ENCODE results near the gene RNF182. TPM values are rescaled to one million over a fixed set of nuclear protein-coding genes. Genes with fewer than 3 reads are reported as not detected.

RNF182 gene
- total RNA-seq, 1 donor from 2014 or later: 8.3 TPM

DNA sequence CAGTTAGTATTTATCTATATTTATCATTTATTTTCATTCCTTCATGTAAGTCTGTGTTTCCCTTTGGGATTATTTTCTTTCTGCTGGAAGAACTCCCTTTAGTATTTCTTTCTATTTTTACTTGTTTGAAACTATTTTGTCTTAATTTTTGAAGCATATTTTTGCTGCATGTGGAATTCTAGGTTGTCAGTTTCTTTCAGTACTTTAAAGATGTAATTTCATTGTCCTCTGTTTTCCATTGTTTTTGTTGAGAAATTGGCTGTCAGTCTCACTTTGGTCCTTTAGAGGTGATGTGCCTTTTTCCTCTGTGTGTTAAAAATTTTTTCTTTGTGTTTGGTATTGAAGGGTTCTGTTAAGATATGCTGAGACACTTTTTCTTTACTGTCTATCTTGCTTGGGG, 17.1 kb downstream of the RNF182 start:
- Histone ChIP-seq H3K36me3 (ENCODE audit: insufficient read depth, low read length) (no peaks in the 10 kb centered on the region), H3K9ac (ENCODE audit: low read length) (no peak overlapping the region), H3K27ac (ENCODE audit: low read depth, low read length) (no peak overlapping the region), H2AFZ (ENCODE audit: low read depth, low read length) (no peak overlapping the region), H3K4me1 (ENCODE audit: insufficient read depth, low read length) (peaks cover 5% of the 10 kb centered on the region), H3K4me3 (ENCODE audit: insufficient read depth, low read depth, low read length) (no peak overlapping the region), H3K27me3 (ENCODE audit: insufficient read depth, low read length) (no peaks in the 10 kb centered on the region), H3K4me2 (ENCODE audit: low read length) (no peak overlapping the region), H3K9me3 (ENCODE audit: insufficient read depth, low read depth, low read length) (no peaks in the 10 kb centered on the region), H4K20me1 (ENCODE audit: insufficient read depth, low read length) (no peaks in the 10 kb centered on the region), H3K79me2 (ENCODE audit: insufficient read depth, low read length) (peaks cover 5% of the 10 kb centered on the region)
- Mint-ChIP-seq H3K4me1 (ENCODE audit: low read depth, unreplicated experiment) (no peaks in the 10 kb centered on the region), H3K9me3 (ENCODE audit: unreplicated experiment) (peaks cover 2% of the 10 kb centered on the region), H3K4me3 (ENCODE audit: unreplicated experiment) (no peak overlapping the region), H3K36me3 (ENCODE audit: low read depth, unreplicated experiment) (peaks cover 3% of the 10 kb centered on the region), H3K27me3 (ENCODE audit: low read depth, unreplicated experiment) (no peaks in the 10 kb centered on the region), H3K27ac (ENCODE audit: unreplicated experiment) (no peak overlapping the region)
- no peak for TF ChIP-seq EZH2 (IDR thresholded peaks at IDR 0.05; ENCODE audit: insufficient read depth, low read length)
- TF ChIP-seq, protein P1, sequence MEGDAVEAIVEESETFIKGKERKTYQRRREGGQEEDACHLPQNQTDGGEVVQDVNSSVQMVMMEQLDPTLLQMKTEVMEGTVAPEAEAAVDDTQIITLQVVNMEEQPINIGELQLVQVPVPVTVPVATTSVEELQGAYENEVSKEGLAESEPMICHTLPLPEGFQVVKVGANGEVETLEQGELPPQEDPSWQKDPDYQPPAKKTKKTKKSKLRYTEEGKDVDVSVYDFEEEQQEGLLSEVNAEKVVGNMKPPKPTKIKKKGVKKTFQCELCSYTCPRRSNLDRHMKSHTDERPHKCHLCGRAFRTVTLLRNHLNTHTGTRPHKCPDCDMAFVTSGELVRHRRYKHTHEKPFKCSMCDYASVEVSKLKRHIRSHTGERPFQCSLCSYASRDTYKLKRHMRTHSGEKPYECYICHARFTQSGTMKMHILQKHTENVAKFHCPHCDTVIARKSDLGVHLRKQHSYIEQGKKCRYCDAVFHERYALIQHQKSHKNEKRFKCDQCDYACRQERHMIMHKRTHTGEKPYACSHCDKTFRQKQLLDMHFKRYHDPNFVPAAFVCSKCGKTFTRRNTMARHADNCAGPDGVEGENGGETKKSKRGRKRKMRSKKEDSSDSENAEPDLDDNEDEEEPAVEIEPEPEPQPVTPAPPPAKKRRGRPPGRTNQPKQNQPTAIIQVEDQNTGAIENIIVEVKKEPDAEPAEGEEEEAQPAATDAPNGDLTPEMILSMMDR (IDR thresholded peaks at IDR 0.05; ENCODE audit: insufficient read depth, low read depth, low read length): no peak
- FAIRE-seq (no peak), DNase-seq (ENCODE audit: low read depth) (no peak)

DNA sequence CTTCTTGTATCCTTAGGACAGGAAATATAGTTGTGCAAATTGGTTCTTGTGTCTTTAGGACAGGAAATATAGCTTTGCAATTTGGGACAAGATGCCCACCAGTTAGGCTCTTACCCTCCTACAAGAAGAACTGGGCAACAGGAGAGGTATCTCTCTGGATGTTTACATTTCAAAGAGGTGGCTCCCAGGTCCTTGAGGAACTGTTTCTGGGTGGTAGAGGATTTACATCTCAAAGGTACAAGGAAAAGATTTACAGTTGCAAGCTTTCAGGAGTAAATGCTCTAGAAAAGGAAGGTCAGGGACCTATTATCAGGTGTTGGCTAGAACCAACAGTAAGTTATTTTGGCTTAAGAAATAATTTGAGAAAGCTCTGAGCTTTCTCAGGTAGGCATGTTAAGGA, 19.2 kb downstream of the RNF182 start:
- DNase-seq (ENCODE audit: low read depth) (no peak), FAIRE-seq (no peak)
- H4K20me1 ChIP-seq (ENCODE audit: insufficient read depth, low read length): no peaks in the 10 kb centered on the region

GRCh38 chr6:13946506-13946905, 21.8 kb downstream of the RNF182 start:
- no peaks in the 10 kb centered on the region for H3K9me3 ChIP-seq (ENCODE audit: insufficient read depth, low read depth, low read length)
- H3K27me3 Mint-ChIP-seq (ENCODE audit: low read depth, unreplicated experiment): no peaks in the 10 kb centered on the region
- peaks cover 5% of the 10 kb centered on the region for H3K9me3 Mint-ChIP-seq (ENCODE audit: unreplicated experiment)
- no peak overlapping the region for H3K4me3 Mint-ChIP-seq (ENCODE audit: unreplicated experiment)
- H3K4me1 ChIP-seq (ENCODE audit: insufficient read depth, low read length): peaks cover 5% of the 10 kb centered on the region
- H3K4me3 ChIP-seq (ENCODE audit: insufficient read depth, low read depth, low read length): no peak overlapping the region
- TF ChIP-seq, protein P1 (IDR thresholded peaks at IDR 0.05; ENCODE audit: insufficient read depth, low read depth, low read length): no peak
- TF ChIP-seq EZH2 (IDR thresholded peaks at IDR 0.05; ENCODE audit: insufficient read depth, low read length): no peak
- no peak overlapping the region for H3K27ac Mint-ChIP-seq (ENCODE audit: unreplicated experiment)
- H3K4me1 Mint-ChIP-seq (ENCODE audit: low read depth, unreplicated experiment): no peaks in the 10 kb centered on the region
- no peaks in the 10 kb centered on the region for H3K27me3 ChIP-seq (ENCODE audit: insufficient read depth, low read length)
- no peaks in the 10 kb centered on the region for H3K36me3 ChIP-seq (ENCODE audit: insufficient read depth, low read length)
- DNase-seq (ENCODE audit: low read depth) (no peak), FAIRE-seq (no peak)
- peaks cover 3% of the 10 kb centered on the region for H3K36me3 Mint-ChIP-seq (ENCODE audit: low read depth, unreplicated experiment)
- no peak overlapping the region for H3K27ac ChIP-seq (ENCODE audit: low read depth, low read length)
- no peaks in the 10 kb centered on the region for H4K20me1 ChIP-seq (ENCODE audit: insufficient read depth, low read length)
- no peak overlapping the region for H3K9ac ChIP-seq (ENCODE audit: low read length)
- H2AFZ ChIP-seq (ENCODE audit: low read depth, low read length): no peak overlapping the region
- no peak overlapping the region for H3K4me2 ChIP-seq (ENCODE audit: low read length)
- H3K79me2 ChIP-seq (ENCODE audit: insufficient read depth, low read length): peaks cover 2% of the 10 kb centered on the region

More for the DNA sequence above, 19.2 kb downstream of the RNF182 start:
- no peaks in the 10 kb centered on the region for H3K4me1 Mint-ChIP-seq (ENCODE audit: low read depth, unreplicated experiment)
- Histone ChIP-seq H3K4me3 (ENCODE audit: insufficient read depth, low read depth, low read length) (no peak overlapping the region), H3K36me3 (ENCODE audit: insufficient read depth, low read length) (no peaks in the 10 kb centered on the region), H2AFZ (ENCODE audit: low read depth, low read length) (no peak overlapping the region), H3K27ac (ENCODE audit: low read depth, low read length) (no peak overlapping the region), H3K4me1 (ENCODE audit: insufficient read depth, low read length) (peaks cover 5% of the 10 kb centered on the region), H3K4me2 (ENCODE audit: low read length) (no peak overlapping the region), H3K79me2 (ENCODE audit: insufficient read depth, low read length) (peaks cover 4% of the 10 kb centered on the region), H3K9me3 (ENCODE audit: insufficient read depth, low read depth, low read length) (no peaks in the 10 kb centered on the region), H3K27me3 (ENCODE audit: insufficient read depth, low read length) (no peaks in the 10 kb centered on the region), H3K9ac (ENCODE audit: low read length) (no peak overlapping the region)
- H3K9me3 Mint-ChIP-seq (ENCODE audit: unreplicated experiment): peaks cover 2% of the 10 kb centered on the region
- H3K4me3 Mint-ChIP-seq (ENCODE audit: unreplicated experiment): no peak overlapping the region
- no peak overlapping the region for H3K27ac Mint-ChIP-seq (ENCODE audit: unreplicated experiment)
- TF ChIP-seq EZH2 (IDR thresholded peaks at IDR 0.05; ENCODE audit: insufficient read depth, low read length): no peak
- TF ChIP-seq, protein P1 (IDR thresholded peaks at IDR 0.05; ENCODE audit: insufficient read depth, low read depth, low read length): no peak
- H3K27me3 Mint-ChIP-seq (ENCODE audit: low read depth, unreplicated experiment): no peaks in the 10 kb centered on the region
- H3K36me3 Mint-ChIP-seq (ENCODE audit: low read depth, unreplicated experiment): peaks cover 3% of the 10 kb centered on the region
